B cell (primary cell): ENCODE measurements around the gene MLLT6. TPM values are rescaled to one million over a fixed set of nuclear protein-coding genes. Genes with fewer than 3 reads are reported as not detected.
A peak's percentile ranks its signal among the peaks of the same experiment; 100 is the strongest.

Source experiments
- ATAC-seq: fragments of 200-7000 bp; cut with Tn5 transposase; one replicate; pipeline ENCODE4 v1.10.0; 2021; ENCODE audit warnings: low read depth, mild to moderate bottlenecking, moderate number of reproducible peaks, moderate library complexity
- CTCF ChIA-PET: fragments of 350-600 bp; sonication (Branson Sonifier 250); formaldehyde crosslinking; loops from one replicate; lab custom pipeline; 2021; ENCODE audit warnings: antibody characterized with exemption, inconsistent platforms; lab: Charles Lee
- POLR2A ChIA-PET: fragments of 350-600 bp; sonication (Branson Sonifier 250); formaldehyde crosslinking; loops from one replicate; lab custom pipeline; 2021; ENCODE audit warnings: antibody characterized with exemption; lab: Charles Lee
- DNase-seq: peaks from one replicate; pipeline ENCODE4 v3.0.0; 2013
- H2AFZ ChIP-seq: 2 replicates; pipeline ENCODE4 v1.6.1; 2012; ENCODE audit warnings: mild to moderate bottlenecking, low read depth, low read length; ENCODE audit not compliant: insufficient read depth, poor library complexity, severe bottlenecking
- H3K27ac ChIP-seq, 2 donors: 1 replicate in 1 of 2; 2 replicates in 1 of 2; pipeline ENCODE4 v1.5.1; 2012 to 2013; ENCODE audit warnings: low read length in 2 of 2, mild to moderate bottlenecking in 2 of 2, moderate library complexity in 1 of 2
- H3K27me3 ChIP-seq, 4 experiments: fragments of 200-600 bp in 1 of 4; sonication (generic) in 1 of 4; replicated peaks in 1 of 4; 1 replicate in 2 of 4; 2 replicates in 2 of 4; pipeline versions ENCODE4 v1.6.1 to v1.7.0; 2013 to 2016; ENCODE audit warnings: low read length in 3 of 4, mild to moderate bottlenecking in 2 of 4, mixed read lengths in 1 of 4, moderate library complexity in 1 of 4; ENCODE audit not compliant: insufficient read depth in 4 of 4, control insufficient read depth in 3 of 4; ENCODE audit errors: control extremely low read depth in 1 of 4
- H3K36me3 ChIP-seq, 2 experiments: replicated peaks in 1 of 2; 1 replicate in 1 of 2; 2 replicates in 1 of 2; pipeline versions ENCODE4 v1.6.1 to v1.7.1; 2013; ENCODE audit warnings: low read length in 1 of 2; ENCODE audit not compliant: insufficient read depth in 2 of 2, control insufficient read depth in 1 of 2; ENCODE audit errors: control extremely low read depth in 1 of 2, extremely low read depth in 1 of 2
- H3K4me1 ChIP-seq, 2 donors: fragments of 200-600 bp in 1 of 2; sonication (generic) in 1 of 2; 1 replicate in 1 of 2; 2 replicates in 1 of 2; pipeline versions ENCODE4 v1.5.1 to v1.6.1; 2013 to 2017; ENCODE audit warnings: low read length in 2 of 2; ENCODE audit not compliant: control insufficient read depth in 2 of 2, insufficient read depth in 2 of 2
- H3K4me2 ChIP-seq: replicated peaks from 2 replicates; pipeline ENCODE3; 2012; ENCODE audit warnings: mild to moderate bottlenecking, low read depth, low read length; ENCODE audit not compliant: poor library complexity, severe bottlenecking
- H3K4me3 ChIP-seq, 5 experiments: fragments of 200-600 bp in 1 of 5; sonication (generic) in 1 of 5; 1 replicate in 3 of 5; 2 replicates in 2 of 5; pipeline versions ENCODE4 v1.5.1 to v1.7.0; 2011 to 2016; ENCODE audit warnings: low read length in 4 of 5, mild to moderate bottlenecking in 4 of 5, low read depth in 2 of 5, control low read depth in 1 of 5, moderate library complexity in 1 of 5; ENCODE audit not compliant: insufficient read depth in 1 of 5; ENCODE audit errors: control extremely low read depth in 1 of 5, extremely low read depth in 1 of 5
- H3K79me2 ChIP-seq: fragments of 200-600 bp; sonication (generic); one replicate; pipeline ENCODE4 v1.6.0; 2016; ENCODE audit warnings: low read length; ENCODE audit not compliant: control insufficient read depth, insufficient read depth
- H3K9ac ChIP-seq: fragments of 200-600 bp; sonication (generic); 2 replicates; pipeline ENCODE4 v1.6.1; 2017; ENCODE audit warnings: mild to moderate bottlenecking, low read length, moderate library complexity
- H3K9me3 ChIP-seq, 3 donors: one replicate each; pipeline versions ENCODE4 v1.6.1 to v1.7.1; 2013; ENCODE audit warnings: low read length in 2 of 3; ENCODE audit not compliant: control insufficient read depth in 2 of 3, insufficient read depth in 1 of 3; ENCODE audit errors: control extremely low read depth in 1 of 3
- H4K20me1 ChIP-seq: 2 replicates; pipeline ENCODE4 v1.6.0; 2012; ENCODE audit warnings: mild to moderate bottlenecking, low read length; ENCODE audit not compliant: insufficient read depth, control insufficient read depth, poor library complexity, severe bottlenecking
- H3K27ac Mint-ChIP-seq: one replicate; pipeline ENCODE4 v1.8.0; 2021; ENCODE audit warnings: mixed read lengths
- H3K27me3 Mint-ChIP-seq: one replicate; pipeline ENCODE4 v1.8.0; 2021; ENCODE audit warnings: mixed read lengths
- H3K4me1 Mint-ChIP-seq: one replicate; pipeline ENCODE4 v1.8.0; 2021; ENCODE audit warnings: mixed read lengths
- H3K4me3 Mint-ChIP-seq: one replicate; pipeline ENCODE4 v1.8.0; 2021; ENCODE audit warnings: mixed read lengths
- H3K9me3 Mint-ChIP-seq: one replicate; pipeline ENCODE4 v1.8.0; 2022; ENCODE audit warnings: mixed read lengths; ENCODE audit not compliant: insufficient read depth
- EZH2 ChIP-seq: IDR thresholded peaks from 2 replicates; pipeline ENCODE4 v1.6.1; 2012; ENCODE audit warnings: borderline replicate concordance, low read depth, mild to moderate bottlenecking, moderate library complexity, low read length; ENCODE audit not compliant: insufficient read depth, poor library complexity, severe bottlenecking
- WGBS: methylation state at CpG from one replicate; pipeline ENCODE4 v1.1.5; 2013; ENCODE audit warnings: missing lambda C conversion rate; ENCODE audit not compliant: insufficient coverage; 5-methylcytosine and 5-hydroxymethylcytosine counted together
- intact Hi-C: fragments of 100-400 bp; cut with micrococcal nuclease; formaldehyde crosslinking; loops from one replicate; pipeline ENCODE4 v1.10.0; 2022
- polyA plus RNA-seq: library from polyadenylated mRNA; depleted of rRNA; stranded (reverse); fragments of >200 nt; gene quantifications from 2 replicates; pipeline ENCODE4 v1.2.3, GENCODE V29; 2012
- total RNA-seq, 2 donors: library from RNA; stranded (reverse); fragments of 120-200 nt in 1 of 2; gene quantifications; 1 replicate in 1 of 2; 2 replicates in 1 of 2; pipeline versions ENCODE4 v1.2.3 to v1.2.4, GENCODE V29; 2013 to 2022
- TF ChIP-seq, protein P1 (sequence below): fragments of 200-600 bp; IDR thresholded peaks from one replicate; pipeline ENCODE4 v1.8.0; 2022; ENCODE audit warnings: antibody characterized with exemption, mild to moderate bottlenecking

MLLT6 gene
- total and polyA plus RNA-seq, 2 donors (not counting 1 experiment from before 2014, with no cell fraction given) = 165 to 288 TPM

DNA sequence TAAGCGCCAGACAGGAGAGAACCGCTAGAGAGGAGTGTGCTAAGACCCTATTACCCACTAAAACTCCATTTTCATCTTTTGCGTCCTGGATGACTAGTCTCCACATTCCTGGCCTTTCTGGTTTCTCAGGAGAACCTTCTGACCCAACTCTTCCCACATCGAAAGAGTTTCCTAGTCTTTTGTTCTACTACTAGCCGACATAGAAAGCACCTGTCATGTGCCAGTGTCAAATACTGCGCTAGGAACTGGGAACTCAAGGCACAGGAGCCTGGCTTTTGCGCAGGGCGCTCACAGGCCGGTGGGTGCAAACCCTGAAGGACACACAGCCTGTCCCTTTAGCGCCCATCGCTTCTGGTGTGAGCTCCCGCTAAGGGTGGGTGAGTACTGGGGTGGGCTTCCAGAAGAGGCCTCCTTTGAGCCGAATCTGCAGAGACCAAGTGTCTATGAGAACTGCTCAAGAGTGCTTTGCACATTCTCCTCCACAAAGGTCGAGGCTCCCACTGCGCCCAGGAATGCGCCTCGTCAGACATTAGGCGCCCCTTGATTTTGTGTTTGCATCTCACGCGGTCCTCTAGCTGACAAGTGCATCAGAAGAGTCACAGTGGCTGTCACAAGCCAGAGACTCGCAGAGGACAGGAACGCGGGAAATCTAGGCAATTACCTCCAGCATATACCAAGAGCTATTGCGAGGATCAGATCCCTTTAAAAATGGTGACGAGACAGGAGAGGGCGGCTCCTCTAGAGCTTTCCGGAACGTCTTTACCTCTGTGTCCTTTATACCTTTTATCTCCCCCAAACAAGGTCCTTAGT, 45.4 kb downstream of the MLLT6 start:
- H3K4me2 ChIP-seq = peak overlapping the region; percentile 79
- H3K27me3 ChIP-seq = peaks cover 0 to 50% (median 25%) of the 10 kb centered on the region in 4 experiments
- H3K36me3 ChIP-seq = peaks cover 0 to 8% of the 10 kb centered on the region in 2 experiments
- H3K4me1 ChIP-seq = peaks cover 67 to 77% of the 10 kb centered on the region in 2 donors
- 11% methylated on average over 24 of the region's 28 CpGs for WGBS
- Mint-ChIP-seq H3K4me1 (peaks cover 56% of the 10 kb centered on the region), H3K27ac (peak overlapping the region; percentile 93), H3K9me3 (no peaks in the 10 kb centered on the region), H3K27me3 (peaks cover 33% of the 10 kb centered on the region), H3K4me3 (peak overlapping the region; percentile 94)
- H3K4me3 ChIP-seq = peak overlapping the region in 2 of 5 experiments; percentile 41 to 57
- H3K9me3 ChIP-seq = peaks cover 0 to 9% (median 0%) of the 10 kb centered on the region in 3 donors
- H2AFZ ChIP-seq = no peak overlapping the region
- ATAC-seq (no peak), DNase-seq (peak; percentile 57)
- H4K20me1 ChIP-seq = peaks cover 36% of the 10 kb centered on the region
- TF ChIP-seq EZH2 = no peak
- TF ChIP-seq, protein P1, sequence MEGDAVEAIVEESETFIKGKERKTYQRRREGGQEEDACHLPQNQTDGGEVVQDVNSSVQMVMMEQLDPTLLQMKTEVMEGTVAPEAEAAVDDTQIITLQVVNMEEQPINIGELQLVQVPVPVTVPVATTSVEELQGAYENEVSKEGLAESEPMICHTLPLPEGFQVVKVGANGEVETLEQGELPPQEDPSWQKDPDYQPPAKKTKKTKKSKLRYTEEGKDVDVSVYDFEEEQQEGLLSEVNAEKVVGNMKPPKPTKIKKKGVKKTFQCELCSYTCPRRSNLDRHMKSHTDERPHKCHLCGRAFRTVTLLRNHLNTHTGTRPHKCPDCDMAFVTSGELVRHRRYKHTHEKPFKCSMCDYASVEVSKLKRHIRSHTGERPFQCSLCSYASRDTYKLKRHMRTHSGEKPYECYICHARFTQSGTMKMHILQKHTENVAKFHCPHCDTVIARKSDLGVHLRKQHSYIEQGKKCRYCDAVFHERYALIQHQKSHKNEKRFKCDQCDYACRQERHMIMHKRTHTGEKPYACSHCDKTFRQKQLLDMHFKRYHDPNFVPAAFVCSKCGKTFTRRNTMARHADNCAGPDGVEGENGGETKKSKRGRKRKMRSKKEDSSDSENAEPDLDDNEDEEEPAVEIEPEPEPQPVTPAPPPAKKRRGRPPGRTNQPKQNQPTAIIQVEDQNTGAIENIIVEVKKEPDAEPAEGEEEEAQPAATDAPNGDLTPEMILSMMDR = no peak
- POLR2A ChIA-PET = interaction anchor here (0.9 kb wide), 1 partner anchor 77 kb away, joined by 3 read pairs; no protein-coding TSS in a partner anchor
- intact Hi-C loops = loop anchor here (1.0 to 5.0 kb wide), 2 partner anchors 193 to 404 kb away; no protein-coding TSS in a partner anchor
- no peak overlapping the region for H3K27ac ChIP-seq
- peaks cover 33% of the 10 kb centered on the region for H3K79me2 ChIP-seq
- CTCF ChIA-PET = interaction anchor here (0.9 to 2.6 kb wide), 2 partner anchors 16 to 74 kb away, joined by 4 to 9 read pairs; no protein-coding TSS in a partner anchor
- no peak overlapping the region for H3K9ac ChIP-seq
